Measurements from ENCODE around the gene NKD1. TPM values are rescaled to one million over a fixed set of nuclear protein-coding genes. Genes with fewer than 3 reads are reported as not detected.

Gene NKD1
- total and polyA plus RNA-seq, 2 of the 8 experiments (the other 6 are each of a cell fraction or from before 2014, with no cell fraction given), result 0.70 to 4.5 TPM

DNA sequence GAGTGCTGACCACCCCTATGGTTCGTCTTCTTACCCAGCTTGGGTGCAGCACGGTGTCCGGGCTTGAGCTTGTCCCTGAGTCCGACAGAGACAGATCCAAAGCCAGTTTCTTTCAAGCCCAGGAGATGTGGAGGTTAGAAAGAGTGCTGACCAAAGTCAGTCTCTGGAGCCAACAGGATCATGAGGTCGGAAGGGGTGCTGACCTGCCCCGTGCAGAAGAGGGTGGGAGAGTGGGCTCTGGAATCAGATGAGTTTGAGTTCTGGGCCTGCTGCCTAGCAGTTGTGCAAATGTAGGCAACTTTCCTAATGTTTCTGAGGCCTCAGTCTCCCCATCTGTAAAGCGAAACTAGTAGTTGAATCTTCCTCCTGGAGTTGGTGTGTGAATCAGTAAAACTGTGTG, 24.5 kb downstream of the NKD1 start:
- H4K20me1 ChIP-seq (replicated peaks in 1 of 2; ENCODE audit: control insufficient read depth in 1 of 2, insufficient read depth in 2 of 2, low read length in 2 of 2), result no peaks in the 10 kb centered on the region
- H2AK5ac ChIP-seq (ENCODE audit: low read depth, low read length), result no peak overlapping the region
- H3K36me3 ChIP-seq (ENCODE audit: control insufficient read depth in 2 of 4, insufficient read depth in 4 of 4, low read length in 3 of 4), result no peaks in the 10 kb centered on the region
- TF ChIP-seq JUND (IDR thresholded peaks at IDR 0.05; ENCODE audit: low read length) (no peak), EZH2 (IDR thresholded peaks at IDR 0.05; ENCODE audit: low read depth, low read length, severe bottlenecking) (no peak)
- H3K23me2 ChIP-seq (ENCODE audit: low read depth, low read length), result no peaks in the 10 kb centered on the region
- H2BK15ac ChIP-seq (ENCODE audit: low read length), result no peak overlapping the region
- ChIA-PET POLR2A (ENCODE audit: partially characterized antibody) (no interaction called here), CTCF (ENCODE audit: partially characterized antibody) (interaction anchor here (1.3 kb wide), 1 partner anchor 14 kb away, joined by 3 read pairs; no protein-coding TSS in a partner anchor)
- no peak overlapping the region for H4K91ac ChIP-seq (replicated peaks; ENCODE audit: insufficient read length, low read length)
- H3K9me3 ChIP-seq (ENCODE audit: insufficient read depth in 2 of 2, low read depth in 1 of 2, low read length in 1 of 2), result no peaks in the 10 kb centered on the region
- peaks cover 0 to 6% (median 3%) of the 10 kb centered on the region in 4 experiments; a peak in 2 of 7 replicates for H3K4me1 ChIP-seq (replicated peaks in 1 of 4; ENCODE audit: control insufficient read depth in 3 of 4, insufficient read depth in 4 of 4, low read length in 3 of 4)
- H3K56ac ChIP-seq (replicated peaks; ENCODE audit: insufficient read length, low read depth, low read length), result no peak overlapping the region
- H3K79me1 ChIP-seq (ENCODE audit: low read depth, low read length), result no peaks in the 10 kb centered on the region
- 86% methylated on average over 7 of the region's 7 CpGs; no CpG with 5 or more reads in 1 of the 2 experiments for whole genome bisulfite sequencing, 2 experiments (ENCODE audit: extremely low coverage in 1 of 2, insufficient coverage in 1 of 2, insufficient read length in 1 of 2, insufficient replicate concordance in 2 of 2, low coverage in 1 of 2, low lambda C conversion rate in 2 of 2, missing lambda C conversion rate in 1 of 2)
- no peak overlapping the region for H3K27ac ChIP-seq (ENCODE audit: low read depth, low read length)
- FAIRE-seq, result no peak
- no peak overlapping the region for H3K4me3 ChIP-seq (ENCODE audit: extremely low read depth in 1 of 4, insufficient read depth in 2 of 4, low read depth in 3 of 4, low read length in 4 of 4)
- H4K5ac ChIP-seq (ENCODE audit: insufficient read length, low read depth, low read length), result no peak overlapping the region
- no peak overlapping the region for H2BK12ac ChIP-seq (ENCODE audit: low read depth, low read length)
- H3K18ac ChIP-seq (ENCODE audit: extremely low read depth, low read length), result no peak overlapping the region
- no peak overlapping the region for H2BK120ac ChIP-seq (replicated peaks; ENCODE audit: low read depth, low read length)
- H3K4ac ChIP-seq (replicated peaks; ENCODE audit: insufficient read length, low read depth, low read length), result no peak overlapping the region
- H2BK20ac ChIP-seq (ENCODE audit: low read length), result no peak overlapping the region
- H3K9ac ChIP-seq (replicated peaks in 1 of 4; ENCODE audit: extremely low read depth in 1 of 4, low read depth in 3 of 4, low read length in 3 of 4), result no peak overlapping the region
- H2BK5ac ChIP-seq (ENCODE audit: low read depth, low read length), result no peak overlapping the region
- H2AFZ ChIP-seq (ENCODE audit: low read length), result no peak overlapping the region
- no peak overlapping the region for H3K14ac ChIP-seq (ENCODE audit: insufficient read length)
- DNase-seq (ENCODE audit: low read depth in 1 of 2, low spot score in 2 of 2), result no peak
- no peaks in the 10 kb centered on the region for H3K79me2 ChIP-seq (ENCODE audit: control insufficient read depth in 1 of 2, insufficient read depth in 2 of 2, low read length in 2 of 2)
- no peaks in the 10 kb centered on the region; a peak in 1 of 7 replicates for H3K27me3 ChIP-seq (replicated peaks in 1 of 4; ENCODE audit: control insufficient read depth in 3 of 4, extremely low read depth in 1 of 4, insufficient read depth in 3 of 4, low read length in 3 of 4)
- H3K4me2 ChIP-seq (ENCODE audit: insufficient read depth in 1 of 2, low read depth in 2 of 2, low read length in 2 of 2), result no peak overlapping the region
- no peak overlapping the region for H4K8ac ChIP-seq (ENCODE audit: extremely low read depth, insufficient read depth, low read length)
- H3K23ac ChIP-seq (ENCODE audit: insufficient read length), result no peak overlapping the region

Data from H1 (cell line).